H1 (cell line): ENCODE data around the gene PPFIBP2. TPM values are rescaled to one million over a fixed set of nuclear protein-coding genes. Genes with fewer than 3 reads are reported as not detected.

Source experiments
- CTCF ChIA-PET: fragments of 300-600 bp; sonication (Branson Sonifier 250); formaldehyde crosslinking; loops from one replicate; lab custom pipeline; 2021; ENCODE audit not compliant: partially characterized antibody; lab: Charles Lee
- POLR2A ChIA-PET: fragments of 300-600 bp; sonication (Branson Sonifier 250); formaldehyde crosslinking; loops from one replicate; lab custom pipeline; 2021; ENCODE audit warnings: inconsistent platforms; ENCODE audit not compliant: partially characterized antibody; lab: Charles Lee
- DNase-seq, 2 experiments: peaks; one replicate each; pipeline versions ENCODE4 v3.0.0 to v3.0.0-alpha.2; 2010 to 2022; ENCODE audit warnings: low spot score in 2 of 2, low read depth in 1 of 2, mixed read lengths in 1 of 2
- FAIRE-seq: peaks from 2 replicates; lab custom pipeline; 2011; peaks lifted over from hg19 to GRCh38; lab: Jason Lieb, UNC
- H2AFZ ChIP-seq: 2 replicates; pipeline ENCODE4 v1.8.1; 2012; ENCODE audit warnings: low read length, inconsistent platforms
- H2AK5ac ChIP-seq: 2 replicates; pipeline ENCODE4 v1.6.1; 2013; ENCODE audit warnings: low read depth, low read length
- H2BK120ac ChIP-seq: replicated peaks from 2 replicates; pipeline ENCODE3; 2013; ENCODE audit warnings: low read depth, low read length, inconsistent platforms
- H2BK12ac ChIP-seq: 2 replicates; pipeline ENCODE4 v1.6.1; 2013; ENCODE audit warnings: low read depth, low read length
- H2BK15ac ChIP-seq: 2 replicates; pipeline ENCODE4 v1.6.1; 2013; ENCODE audit warnings: low read length
- H2BK20ac ChIP-seq: 2 replicates; pipeline ENCODE4 v1.6.1; 2013; ENCODE audit warnings: low read length
- H2BK5ac ChIP-seq: 2 replicates; pipeline ENCODE4 v1.6.1; 2013; ENCODE audit warnings: low read depth, low read length
- H3K14ac ChIP-seq: 2 replicates; pipeline ENCODE4 v1.6.1; 2013; ENCODE audit warnings: inconsistent platforms; ENCODE audit not compliant: insufficient read length
- H3K18ac ChIP-seq: 2 replicates; pipeline ENCODE4 v1.6.1; 2013; ENCODE audit warnings: low read length; ENCODE audit errors: extremely low read depth
- H3K23ac ChIP-seq: 2 replicates; pipeline ENCODE4 v1.6.1; 2013; ENCODE audit warnings: inconsistent platforms; ENCODE audit not compliant: insufficient read length
- H3K23me2 ChIP-seq: 2 replicates; pipeline ENCODE4 v1.6.1; 2013; ENCODE audit warnings: low read depth, low read length
- H3K27ac ChIP-seq: 2 replicates; pipeline ENCODE4 v1.6.1; 2011; ENCODE audit warnings: low read depth, low read length, inconsistent platforms
- H3K27me3 ChIP-seq, 4 experiments: replicated peaks in 1 of 4; 1 replicate in 1 of 4; 2 replicates in 3 of 4; pipeline versions ENCODE4 v1.6.1 to v1.8.1; 2011 to 2013; ENCODE audit warnings: low read length in 3 of 4, mild to moderate bottlenecking in 3 of 4, inconsistent platforms in 2 of 4, mixed read lengths in 2 of 4, moderate library complexity in 1 of 4; ENCODE audit not compliant: control insufficient read depth in 3 of 4, insufficient read depth in 3 of 4; ENCODE audit errors: extremely low read depth in 1 of 4
- H3K36me3 ChIP-seq, 4 experiments: 2 replicates each; pipeline versions ENCODE4 v1.6.1 to v1.8.1; 2011 to 2013; ENCODE audit warnings: mild to moderate bottlenecking in 4 of 4, low read length in 3 of 4, moderate library complexity in 2 of 4, control low read depth in 1 of 4, inconsistent platforms in 1 of 4; ENCODE audit not compliant: insufficient read depth in 4 of 4, control insufficient read depth in 2 of 4
- H3K4ac ChIP-seq: replicated peaks from 2 replicates; pipeline ENCODE3; 2013; ENCODE audit warnings: low read length, low read depth, mixed read lengths, inconsistent platforms; ENCODE audit not compliant: insufficient read length
- H3K4me1 ChIP-seq, 4 experiments: replicated peaks in 1 of 4; 1 replicate in 1 of 4; 2 replicates in 3 of 4; pipeline versions ENCODE4 v1.6.1 to v1.8.1; 2011 to 2013; ENCODE audit warnings: low read length in 3 of 4, inconsistent platforms in 2 of 4, mixed read lengths in 1 of 4; ENCODE audit not compliant: insufficient read depth in 4 of 4, control insufficient read depth in 3 of 4
- H3K4me2 ChIP-seq, 2 experiments: 2 replicates each; pipeline versions ENCODE4 v1.6.1 to v1.8.1; 2011 to 2013; ENCODE audit warnings: low read depth in 2 of 2, low read length in 2 of 2, control low read depth in 1 of 2, inconsistent platforms in 1 of 2, mild to moderate bottlenecking in 1 of 2; ENCODE audit not compliant: insufficient read depth in 1 of 2
- H3K4me3 ChIP-seq, 4 experiments: fragments of 200-600, 300-600 bp in 1 of 4; sonication (generic), shearing (Covaris generic), sonication (Bioruptor Twin) in 1 of 4; 2 replicates each; pipeline versions ENCODE4 v1.5.1 to v1.8.1; 2011 to 2016; ENCODE audit warnings: low read length in 4 of 4, low read depth in 3 of 4, control low read depth in 2 of 4, inconsistent platforms in 2 of 4, mild to moderate bottlenecking in 2 of 4, mixed read lengths in 1 of 4, moderate library complexity in 1 of 4; ENCODE audit not compliant: insufficient read depth in 2 of 4; ENCODE audit errors: extremely low read depth in 1 of 4
- H3K56ac ChIP-seq: replicated peaks from 2 replicates; pipeline ENCODE3; 2013; ENCODE audit warnings: low read depth, mild to moderate bottlenecking, mixed read lengths, low read length, inconsistent platforms; ENCODE audit not compliant: insufficient read length
- H3K79me1 ChIP-seq: 2 replicates; pipeline ENCODE4 v1.6.1; 2013; ENCODE audit warnings: low read depth, low read length, control low read depth
- H3K79me2 ChIP-seq, 2 experiments: 2 replicates each; pipeline versions ENCODE4 v1.6.1 to v1.8.1; 2012 to 2013; ENCODE audit warnings: low read length in 2 of 2, mild to moderate bottlenecking in 2 of 2, inconsistent platforms in 1 of 2; ENCODE audit not compliant: insufficient read depth in 2 of 2, control insufficient read depth in 1 of 2
- H3K9ac ChIP-seq, 4 experiments: replicated peaks in 1 of 4; 1 replicate in 1 of 4; 2 replicates in 3 of 4; pipeline versions ENCODE4 v1.6.1 to v1.8.1; 2011 to 2013; ENCODE audit warnings: low read depth in 3 of 4, low read length in 3 of 4, control low read depth in 2 of 4, mild to moderate bottlenecking in 2 of 4, moderate library complexity in 2 of 4, inconsistent platforms in 1 of 4; ENCODE audit errors: extremely low read depth in 1 of 4
- H3K9me3 ChIP-seq, 2 experiments: 2 replicates each; pipeline versions ENCODE4 v1.6.1 to v1.8.1; 2012 to 2013; ENCODE audit warnings: mild to moderate bottlenecking in 2 of 2, moderate library complexity in 2 of 2, control low read depth in 1 of 2, inconsistent platforms in 1 of 2, low read depth in 1 of 2, low read length in 1 of 2, mixed read lengths in 1 of 2; ENCODE audit not compliant: insufficient read depth in 2 of 2
- H4K20me1 ChIP-seq, 2 experiments: replicated peaks in 1 of 2; 2 replicates each; pipeline versions ENCODE3 to v1.8.1; 2011 to 2013; ENCODE audit warnings: inconsistent platforms in 2 of 2, low read length in 2 of 2, mild to moderate bottlenecking in 1 of 2; ENCODE audit not compliant: insufficient read depth in 2 of 2, control insufficient read depth in 1 of 2
- H4K5ac ChIP-seq: 2 replicates; pipeline ENCODE4 v1.6.1; 2013; ENCODE audit warnings: low read length, low read depth, mixed read lengths, inconsistent platforms; ENCODE audit not compliant: insufficient read length
- H4K8ac ChIP-seq: 2 replicates; pipeline ENCODE4 v1.8.0; 2013; ENCODE audit warnings: mild to moderate bottlenecking, moderate library complexity, low read length, inconsistent platforms; ENCODE audit not compliant: insufficient read depth; ENCODE audit errors: extremely low read depth
- H4K91ac ChIP-seq: replicated peaks from 2 replicates; pipeline ENCODE3; 2013; ENCODE audit warnings: low read length, mixed read lengths, inconsistent platforms; ENCODE audit not compliant: insufficient read length
- ASH2L ChIP-seq: fragments of 200-600, 300-600 bp; sonication (generic); IDR thresholded peaks from one replicate; pipeline ENCODE4 v1.7.1; 2017; ENCODE audit warnings: low read length
- ATF3 ChIP-seq: IDR thresholded peaks from 2 replicates; pipeline ENCODE4 v1.6.1; 2011; ENCODE audit warnings: low read depth, mild to moderate bottlenecking, low read length; ENCODE audit not compliant: insufficient read depth
- BCL11A ChIP-seq, 2 experiments: IDR thresholded peaks; one replicate each; pipeline ENCODE4 v1.6.1; 2011; ENCODE audit warnings: low read depth in 2 of 2, low read length in 2 of 2, mild to moderate bottlenecking in 2 of 2
- BRCA1 ChIP-seq: IDR thresholded peaks from 2 replicates; pipeline ENCODE4 v1.6.1; 2012; ENCODE audit warnings: low read depth, low read length, improper control_type of control experiment
- CBX8 ChIP-seq: fragments of 300-800, 300-1000 bp; sonication (generic); IDR thresholded peaks from 2 replicates; pipeline ENCODE4 v1.7.1; 2016; ENCODE audit warnings: low read depth, low read length, borderline replicate concordance
- KDM1A ChIP-seq: fragments of 200-600, 300-600 bp; sonication (generic); IDR thresholded peaks from 2 replicates; pipeline ENCODE4 v1.7.1; 2016; ENCODE audit warnings: mild to moderate bottlenecking, low read length, borderline replicate concordance
- RAD21 ChIP-seq, 2 experiments: IDR thresholded peaks in 1 of 2; conservative IDR thresholded peaks in 1 of 2; 2 replicates each; pipeline ENCODE4 v1.6.1; 2011; ENCODE audit warnings: low read depth in 2 of 2, low read length in 2 of 2, improper control_type of control experiment in 1 of 2, inconsistent platforms in 1 of 2, mild to moderate bottlenecking in 1 of 2, moderate library complexity in 1 of 2
- RNF2 ChIP-seq: fragments of 200-900, 300-1000 bp; sonication (generic); IDR thresholded peaks from 2 replicates; pipeline ENCODE4 v1.7.1; 2016; ENCODE audit warnings: borderline replicate concordance, low read depth, mild to moderate bottlenecking, antibody characterized with exemption, low read length; ENCODE audit not compliant: poor library complexity, severe bottlenecking; ENCODE audit errors: missing control alignments
- SAP30 ChIP-seq: fragments of 300-600 bp; sonication (generic); IDR thresholded peaks from 2 replicates; pipeline ENCODE4 v1.7.1; 2012; ENCODE audit warnings: low read length, moderate library complexity, mild to moderate bottlenecking, inconsistent platforms; ENCODE audit not compliant: insufficient read depth, insufficient replicate concordance
- SIX5 ChIP-seq: IDR thresholded peaks from 2 replicates; pipeline ENCODE4 v1.6.1; 2011; ENCODE audit warnings: mild to moderate bottlenecking, low read depth, low read length
- SP2 ChIP-seq: IDR thresholded peaks from 2 replicates; pipeline ENCODE4 v1.6.1; 2012; ENCODE audit warnings: mild to moderate bottlenecking, low read length, inconsistent platforms
- SRF ChIP-seq: IDR thresholded peaks from 2 replicates; pipeline ENCODE4 v1.6.1; 2011; ENCODE audit warnings: mild to moderate bottlenecking, low read depth, low read length, moderate library complexity
- YY1 ChIP-seq: IDR thresholded peaks from 2 replicates; pipeline ENCODE4 v1.6.1; 2011; ENCODE audit warnings: low read depth, mild to moderate bottlenecking, low read length
- WGBS, 2 experiments: shearing (Covaris generic) in 1 of 2; methylation state at CpG; one replicate each; pipeline versions ENCODE4 v1.1.6 to v1.1.7; 2013 to 2015; ENCODE audit warnings: low lambda C conversion rate in 2 of 2, mixed read lengths in 2 of 2, inconsistent platforms in 1 of 2, low coverage in 1 of 2, missing lambda C conversion rate in 1 of 2; ENCODE audit not compliant: insufficient replicate concordance in 2 of 2, insufficient coverage in 1 of 2, insufficient read length in 1 of 2; ENCODE audit errors: extremely low coverage in 1 of 2, missing lambda C conversion rate in 1 of 2; 5-methylcytosine and 5-hydroxymethylcytosine counted together
- polyA plus RNA-seq, 7 experiments: library from polyadenylated mRNA; depleted of rRNA in 3 of 7; stranded (reverse) in 5 of 7; unstranded in 2 of 7; fragments of >200 nt in 5 of 7; fragments of 200-250 nt in 2 of 7; gene quantifications; 1 replicate in 5 of 7; 2 replicates in 1 of 7; 4 replicates in 1 of 7; pipeline versions ENCODE4 v1.2.1 to v1.2.3, GENCODE V29; 2011 to 2013; ENCODE audit warnings: missing spikeins in 2 of 7, mixed read lengths in 2 of 7
- total RNA-seq: library from RNA; stranded (reverse); fragmentation: NEBNext Ultra II Directional; extraction: Animal tissue kit (Norgen Biotek cat#: 25700); gene quantifications from 2 replicates; pipeline ENCODE4 v1.2.1, GENCODE V29; 2021

Gene PPFIBP2
- total and polyA plus RNA-seq, 2 of the 8 experiments (the other 6 are each of a cell fraction or from before 2014, with no cell fraction given) = 5.5 to 9.8 TPM

GRCh38 chr11:7696424-7696823 is 182.6 kb downstream of the PPFIBP2 start:
- Histone ChIP-seq H2AFZ (no peak overlapping the region), H4K5ac (no peak overlapping the region), H3K27ac (no peak overlapping the region), H2BK5ac (no peak overlapping the region), H3K23me2 (no peaks in the 10 kb centered on the region), H2BK15ac (no peak overlapping the region), H2BK12ac (no peak overlapping the region), H3K36me3 (no peaks in the 10 kb centered on the region), H3K18ac (no peak overlapping the region), H3K9me3 (no peaks in the 10 kb centered on the region), H4K20me1 (no peaks in the 10 kb centered on the region), H2AK5ac (no peak overlapping the region), H4K8ac (no peak overlapping the region), H2BK20ac (no peak overlapping the region), H3K56ac (no peak overlapping the region), H3K79me1 (no peaks in the 10 kb centered on the region), H2BK120ac (no peak overlapping the region), H3K4me2 (no peak overlapping the region), H3K4ac (no peak overlapping the region), H3K14ac (no peak overlapping the region), H4K91ac (no peak overlapping the region), H3K79me2 (no peaks in the 10 kb centered on the region), H3K27me3 (no peaks in the 10 kb centered on the region), H3K4me1 (0 out of 7 replicates have a peak, but pooled peaks cover 0 to 2% (median 0%) of the 10 kb centered on the region in 4 experiments), H3K4me3 (no peak overlapping the region), H3K9ac (no peak overlapping the region), H3K23ac (no peak overlapping the region)
- 86% methylated on average over 5 of the region's 5 CpGs; no CpG with 5 or more reads in 1 of the 2 experiments for WGBS, 2 experiments
- POLR2A ChIA-PET = no interaction called here
- CTCF ChIA-PET = interaction anchor here (1.7 to 5.3 kb wide), 4 partner anchors 10 to 148 kb away, joined by 3 to 26 read pairs (median 6); no protein-coding TSS in a partner anchor
- DNase-seq (no peak), FAIRE-seq (no peak)
- TF ChIP-seq BCL11A (IDR thresholded peaks at IDR 0.05; ENCODE audit: low read depth in 2 of 2, low read length in 2 of 2) (no peak), CBX8 (no peak), SRF (no peak), ASH2L (no peak), SP2 (no peak), SAP30 (no peak), KDM1A (no peak), ATF3 (no peak), BRCA1 (no peak), SIX5 (no peak), YY1 (no peak), RNF2 (no peak), RAD21 (IDR thresholded peaks at IDR 0.05 in 1 of 2, conservative IDR thresholded peaks at IDR 0.05 in 1 of 2; ENCODE audit: low read depth in 2 of 2, low read length in 2 of 2) (no peak)
